HL-60 (cell line): Measurements from ENCODE around the gene NAV2.

Experiments
- DNase-seq, 2 experiments: peaks; one replicate each; pipeline ENCODE4 v3.0.0-alpha.2; 2010 to 2020; ENCODE audit warnings: low read depth in 1 of 2, low spot score in 1 of 2
- H3K27ac ChIP-seq: fragments of 250-450 bp; sonication (Bioruptor Pico); replicated peaks from 2 replicates; pipeline ENCODE4 v1.5.1; 2020; ENCODE audit warnings: mild to moderate bottlenecking, moderate library complexity
- H3K27me3 ChIP-seq: fragments of 250-450 bp; sonication (Bioruptor Pico); 2 replicates; pipeline ENCODE4 v1.5.1; 2021; ENCODE audit warnings: mild to moderate bottlenecking, moderate library complexity; ENCODE audit not compliant: insufficient read depth, poor library complexity, severe bottlenecking
- H3K4me3 ChIP-seq: replicated peaks from 2 replicates; pipeline ENCODE4 v1.5.1; 2011; ENCODE audit warnings: mild to moderate bottlenecking, control low read depth, low read length; ENCODE audit not compliant: insufficient read depth
- GABPA ChIP-seq: IDR thresholded peaks from 2 replicates; pipeline ENCODE4 v1.6.1; 2012; ENCODE audit warnings: low read depth
- POLR2AphosphoS5 ChIP-seq: IDR thresholded peaks from 2 replicates; pipeline ENCODE4 v1.6.1; 2012; ENCODE audit warnings: low read depth
- SPI1 ChIP-seq: IDR thresholded peaks from 2 replicates; pipeline ENCODE4 v1.6.1; 2012; ENCODE audit warnings: low read depth, mild to moderate bottlenecking, borderline replicate concordance
- TF ChIP-seq, protein P1 (sequence below): IDR thresholded peaks from 2 replicates; pipeline ENCODE4 v1.6.1; 2012; ENCODE audit warnings: low read depth; ENCODE audit not compliant: insufficient replicate concordance
- TF ChIP-seq, protein P2 (sequence below): IDR thresholded peaks from one replicate; pipeline ENCODE4 v1.5.1; 2011; ENCODE audit warnings: low read length, control low read depth, inconsistent platforms; ENCODE audit not compliant: insufficient read depth

NAV2 gene

DNA sequence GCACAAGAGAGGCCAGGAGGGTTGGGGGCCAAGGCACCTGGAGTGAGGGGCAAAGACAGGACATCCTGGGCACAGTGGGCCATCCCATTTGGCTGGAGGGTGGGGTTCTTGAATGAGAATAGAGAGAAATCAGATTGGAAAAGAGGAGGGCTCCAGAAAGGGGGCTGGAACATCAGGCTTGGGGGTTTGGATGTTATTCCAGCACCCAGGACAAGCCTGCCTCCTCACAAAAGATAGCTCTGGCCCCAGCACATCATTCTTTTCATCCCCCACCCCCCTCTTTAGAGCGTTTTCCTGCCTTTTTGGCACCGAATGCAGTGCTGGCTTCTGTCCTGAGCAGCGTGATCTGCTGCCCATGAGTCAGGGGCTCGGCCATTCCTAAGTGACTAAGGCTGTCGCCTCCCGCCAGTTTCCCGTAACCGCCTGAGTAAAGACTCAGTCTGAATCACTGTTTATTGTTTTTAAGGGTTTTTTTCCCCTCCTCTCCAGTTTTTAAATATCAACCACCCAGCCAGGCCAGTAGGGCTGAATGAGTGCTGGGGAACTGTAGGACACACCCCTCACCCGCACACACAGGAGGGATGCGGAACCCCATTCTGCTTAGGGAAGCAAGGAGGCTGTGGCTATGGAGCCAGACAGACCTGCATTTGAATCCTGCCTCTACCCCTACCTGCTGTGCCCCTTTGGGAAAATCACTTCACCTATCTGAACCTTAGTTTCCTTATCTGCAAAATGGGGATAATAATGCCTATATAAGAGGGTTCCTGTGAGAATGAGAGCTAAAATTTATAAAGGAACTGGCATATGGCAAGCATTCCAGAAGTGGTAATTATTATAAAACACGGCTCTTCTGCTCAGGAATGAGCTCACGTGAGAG is 32.4 kb upstream of the NAV2 start:
- TF ChIP-seq, protein P1, sequence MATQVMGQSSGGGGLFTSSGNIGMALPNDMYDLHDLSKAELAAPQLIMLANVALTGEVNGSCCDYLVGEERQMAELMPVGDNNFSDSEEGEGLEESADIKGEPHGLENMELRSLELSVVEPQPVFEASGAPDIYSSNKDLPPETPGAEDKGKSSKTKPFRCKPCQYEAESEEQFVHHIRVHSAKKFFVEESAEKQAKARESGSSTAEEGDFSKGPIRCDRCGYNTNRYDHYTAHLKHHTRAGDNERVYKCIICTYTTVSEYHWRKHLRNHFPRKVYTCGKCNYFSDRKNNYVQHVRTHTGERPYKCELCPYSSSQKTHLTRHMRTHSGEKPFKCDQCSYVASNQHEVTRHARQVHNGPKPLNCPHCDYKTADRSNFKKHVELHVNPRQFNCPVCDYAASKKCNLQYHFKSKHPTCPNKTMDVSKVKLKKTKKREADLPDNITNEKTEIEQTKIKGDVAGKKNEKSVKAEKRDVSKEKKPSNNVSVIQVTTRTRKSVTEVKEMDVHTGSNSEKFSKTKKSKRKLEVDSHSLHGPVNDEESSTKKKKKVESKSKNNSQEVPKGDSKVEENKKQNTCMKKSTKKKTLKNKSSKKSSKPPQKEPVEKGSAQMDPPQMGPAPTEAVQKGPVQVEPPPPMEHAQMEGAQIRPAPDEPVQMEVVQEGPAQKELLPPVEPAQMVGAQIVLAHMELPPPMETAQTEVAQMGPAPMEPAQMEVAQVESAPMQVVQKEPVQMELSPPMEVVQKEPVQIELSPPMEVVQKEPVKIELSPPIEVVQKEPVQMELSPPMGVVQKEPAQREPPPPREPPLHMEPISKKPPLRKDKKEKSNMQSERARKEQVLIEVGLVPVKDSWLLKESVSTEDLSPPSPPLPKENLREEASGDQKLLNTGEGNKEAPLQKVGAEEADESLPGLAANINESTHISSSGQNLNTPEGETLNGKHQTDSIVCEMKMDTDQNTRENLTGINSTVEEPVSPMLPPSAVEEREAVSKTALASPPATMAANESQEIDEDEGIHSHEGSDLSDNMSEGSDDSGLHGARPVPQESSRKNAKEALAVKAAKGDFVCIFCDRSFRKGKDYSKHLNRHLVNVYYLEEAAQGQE = no peak
- TF ChIP-seq, protein P2, sequence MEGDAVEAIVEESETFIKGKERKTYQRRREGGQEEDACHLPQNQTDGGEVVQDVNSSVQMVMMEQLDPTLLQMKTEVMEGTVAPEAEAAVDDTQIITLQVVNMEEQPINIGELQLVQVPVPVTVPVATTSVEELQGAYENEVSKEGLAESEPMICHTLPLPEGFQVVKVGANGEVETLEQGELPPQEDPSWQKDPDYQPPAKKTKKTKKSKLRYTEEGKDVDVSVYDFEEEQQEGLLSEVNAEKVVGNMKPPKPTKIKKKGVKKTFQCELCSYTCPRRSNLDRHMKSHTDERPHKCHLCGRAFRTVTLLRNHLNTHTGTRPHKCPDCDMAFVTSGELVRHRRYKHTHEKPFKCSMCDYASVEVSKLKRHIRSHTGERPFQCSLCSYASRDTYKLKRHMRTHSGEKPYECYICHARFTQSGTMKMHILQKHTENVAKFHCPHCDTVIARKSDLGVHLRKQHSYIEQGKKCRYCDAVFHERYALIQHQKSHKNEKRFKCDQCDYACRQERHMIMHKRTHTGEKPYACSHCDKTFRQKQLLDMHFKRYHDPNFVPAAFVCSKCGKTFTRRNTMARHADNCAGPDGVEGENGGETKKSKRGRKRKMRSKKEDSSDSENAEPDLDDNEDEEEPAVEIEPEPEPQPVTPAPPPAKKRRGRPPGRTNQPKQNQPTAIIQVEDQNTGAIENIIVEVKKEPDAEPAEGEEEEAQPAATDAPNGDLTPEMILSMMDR = no peak
- TF ChIP-seq SPI1 (no peak), GABPA (no peak)
- Histone ChIP-seq H3K4me3 (no peak overlapping the region), H3K27ac (no peak overlapping the region), H3K27me3 (no peaks in the 10 kb centered on the region)
- DNase-seq = no peak

DNA sequence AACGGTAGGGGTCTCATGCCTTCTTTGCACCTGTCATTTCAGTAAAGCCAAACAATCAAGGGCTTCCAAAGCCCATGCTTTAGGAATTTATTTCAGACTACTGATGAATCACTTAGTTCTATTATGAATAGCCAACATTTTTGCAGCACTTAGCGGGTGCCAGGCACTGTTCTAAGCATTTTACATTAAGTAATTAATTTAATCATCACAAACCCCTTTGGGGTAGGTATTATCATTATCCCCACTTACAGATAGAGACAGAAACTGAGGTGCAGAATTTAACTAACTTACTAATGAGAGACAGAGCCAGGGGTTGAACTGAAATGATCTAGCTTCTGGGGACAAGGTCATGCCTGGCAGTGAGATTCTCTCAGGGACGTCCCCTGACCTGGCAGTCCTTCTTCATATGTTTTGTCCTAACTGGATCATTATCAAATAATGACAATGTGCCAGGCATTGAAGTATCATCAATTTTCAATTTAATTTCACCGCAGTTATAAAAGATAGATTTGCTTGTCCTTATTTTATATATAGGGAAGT is 31.7 kb upstream of the NAV2 start:
- Histone ChIP-seq H3K4me3 (no peak overlapping the region), H3K27ac (no peak overlapping the region), H3K27me3 (no peaks in the 10 kb centered on the region)
- TF ChIP-seq, protein P1 = no peak
- TF ChIP-seq SPI1 = no peak
- no peak for TF ChIP-seq POLR2AphosphoS5
- TF ChIP-seq, protein P2 = no peak
- no peak for TF ChIP-seq GABPA
- DNase-seq = no peak

DNA sequence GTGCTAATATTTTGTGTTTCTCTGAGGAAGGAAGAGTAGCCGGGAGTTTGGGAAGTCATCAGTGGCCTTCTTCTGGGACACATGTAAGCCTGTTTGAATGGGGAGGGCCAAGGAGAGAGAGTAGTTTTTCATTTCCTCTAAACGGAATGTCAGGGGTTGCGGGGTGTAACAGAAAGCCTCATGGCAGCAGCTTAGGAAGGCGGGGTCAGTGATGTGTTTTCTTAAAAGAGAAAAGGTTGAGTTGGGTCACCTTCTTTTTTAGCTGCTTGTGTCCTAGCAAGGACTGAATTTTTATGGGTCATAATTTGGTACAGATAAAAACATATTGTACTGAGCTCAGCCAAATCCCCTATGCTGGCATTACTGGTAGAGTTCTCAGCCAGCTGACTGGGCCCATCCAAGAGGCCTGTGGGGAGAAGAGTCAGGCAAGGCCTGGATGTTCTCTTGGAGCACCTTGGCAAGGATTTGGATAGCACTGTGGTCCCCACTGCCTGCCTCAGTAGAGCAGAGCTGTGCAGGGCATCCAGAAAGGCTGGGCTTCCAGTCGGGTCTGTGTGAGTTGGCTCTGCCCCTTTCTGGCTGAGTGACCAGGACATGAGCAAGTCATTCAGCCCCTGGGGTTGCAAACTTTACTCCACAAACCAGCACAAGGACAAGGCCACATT is 29.4 kb upstream of the NAV2 start:
- Histone ChIP-seq H3K27me3 (peaks cover 2% of the 10 kb centered on the region), H3K4me3 (no peak overlapping the region), H3K27ac (no peak overlapping the region)
- TF ChIP-seq GABPA (no peak), POLR2AphosphoS5 (no peak), SPI1 (no peak)
- TF ChIP-seq, protein P1 = no peak
- TF ChIP-seq, protein P2 = no peak
- no peak for DNase-seq
